ENCODE measurements around the gene HEXD. TPM values are rescaled to one million over a fixed set of nuclear protein-coding genes. Genes with fewer than 3 reads are reported as not detected.

The HEXD gene
- total RNA-seq, 1 experiment from 2014 or later = 16.6 TPM

GRCh38 chr17:82412535-82413520 is 5.3 kb upstream of the HEXD start:
- no peak overlapping the region for H3K4me3 ChIP-seq (ENCODE audit: insufficient read depth, low read depth, low read length)
- no peak for DNase-seq
- H3K27me3 ChIP-seq (ENCODE audit: control insufficient read depth, insufficient read depth, low read length) = no peaks in the 10 kb centered on the region; the same call in 1 of the 2 replicates
- no peaks in the 10 kb centered on the region for H3K36me3 ChIP-seq (replicated peaks; ENCODE audit: control insufficient read depth, insufficient read depth, low read length)

GRCh38 chr17:82414548-82415281 is 3.4 kb upstream of the HEXD start:
- no peaks in the 10 kb centered on the region; the same call in 1 of the 2 replicates for H3K27me3 ChIP-seq (ENCODE audit: control insufficient read depth, insufficient read depth, low read length)
- H3K36me3 ChIP-seq (replicated peaks; ENCODE audit: control insufficient read depth, insufficient read depth, low read length) = no peaks in the 10 kb centered on the region
- no peak overlapping the region for H3K4me3 ChIP-seq (ENCODE audit: insufficient read depth, low read depth, low read length)

DNA sequence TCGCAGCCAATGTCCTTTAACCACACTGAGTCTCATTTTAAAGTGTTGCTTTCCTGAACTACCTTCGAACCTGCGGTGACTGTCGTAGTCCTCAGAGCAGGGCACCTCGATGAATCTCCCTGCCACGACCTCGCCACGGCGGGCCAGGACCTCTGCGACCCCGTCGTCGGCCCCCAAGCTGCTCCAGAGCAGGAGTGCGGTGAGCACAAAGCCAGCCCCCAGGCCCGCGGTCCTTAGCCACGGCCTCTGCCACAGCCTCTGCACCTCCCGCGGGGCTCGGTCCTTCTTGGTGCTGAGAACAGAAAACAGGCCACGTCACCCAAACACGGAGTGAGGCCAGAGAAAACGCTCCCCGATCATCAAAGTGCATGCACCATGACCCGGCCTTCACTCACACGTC is 2.8 kb upstream of the HEXD start:
- DNase-seq = no peak
- no peaks in the 10 kb centered on the region; the same call in 1 of the 2 replicates for H3K27me3 ChIP-seq (ENCODE audit: control insufficient read depth, insufficient read depth, low read length)
- no peak overlapping the region for H3K4me3 ChIP-seq (ENCODE audit: insufficient read depth, low read depth, low read length)
- H3K36me3 ChIP-seq (replicated peaks; ENCODE audit: control insufficient read depth, insufficient read depth, low read length) = 0 out of 2 replicates have a peak, but pooled peaks cover 1% of the 10 kb centered on the region

More at GRCh38 chr17:82414548-82415281, 3.4 kb upstream of the HEXD start:
- DNase-seq = peak; percentile 99

DNA sequence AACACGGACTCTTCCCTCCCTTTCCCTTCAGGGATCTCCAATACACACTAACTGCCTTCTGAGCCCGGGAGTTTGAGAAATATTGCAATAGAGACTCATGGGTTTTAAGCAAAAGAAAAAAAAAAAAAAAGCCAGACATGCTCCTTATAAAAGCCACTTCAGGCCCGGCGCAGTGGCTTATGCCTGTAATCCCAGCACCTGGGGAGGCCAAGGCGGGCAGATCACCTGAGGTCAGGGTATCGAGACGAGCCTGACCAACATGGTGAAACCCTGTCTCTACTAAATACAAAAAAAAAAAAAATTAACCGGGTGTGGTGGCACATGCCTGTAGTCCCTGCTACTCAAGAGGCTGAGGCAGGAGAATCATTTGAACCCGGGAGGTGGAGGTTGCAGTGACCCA is 2.4 kb upstream of the HEXD start:
- DNase-seq = no peak
- H3K36me3 ChIP-seq (replicated peaks; ENCODE audit: control insufficient read depth, insufficient read depth, low read length) = 0 out of 2 replicates have a peak, but pooled peaks cover 2% of the 10 kb centered on the region
- H3K4me3 ChIP-seq (ENCODE audit: insufficient read depth, low read depth, low read length) = no peak overlapping the region
- no peaks in the 10 kb centered on the region; the same call in 1 of the 2 replicates for H3K27me3 ChIP-seq (ENCODE audit: control insufficient read depth, insufficient read depth, low read length)

GRCh38 chr17:82416264-82416663 is 1.9 kb upstream of the HEXD start:
- Histone ChIP-seq H3K27me3 (ENCODE audit: control insufficient read depth, insufficient read depth, low read length) (no peaks in the 10 kb centered on the region; the same call in 1 of the 2 replicates), H3K4me3 (ENCODE audit: insufficient read depth, low read depth, low read length) (no peak overlapping the region), H3K36me3 (replicated peaks; ENCODE audit: control insufficient read depth, insufficient read depth, low read length) (0 out of 2 replicates have a peak, but pooled peaks cover 3% of the 10 kb centered on the region)
- no peak for DNase-seq

- no peak for DNase-seq
- Histone ChIP-seq H3K36me3 (replicated peaks; ENCODE audit: control insufficient read depth, insufficient read depth, low read length) (0 out of 2 replicates have a peak, but pooled peaks cover 3% of the 10 kb centered on the region), H3K27me3 (ENCODE audit: control insufficient read depth, insufficient read depth, low read length) (no peaks in the 10 kb centered on the region; the same call in 1 of the 2 replicates), H3K4me3 (ENCODE audit: insufficient read depth, low read depth, low read length) (no peak overlapping the region)
Measured at GRCh38 chr17:82416771-82417170, 1.4 kb upstream of the HEXD start.

DNA sequence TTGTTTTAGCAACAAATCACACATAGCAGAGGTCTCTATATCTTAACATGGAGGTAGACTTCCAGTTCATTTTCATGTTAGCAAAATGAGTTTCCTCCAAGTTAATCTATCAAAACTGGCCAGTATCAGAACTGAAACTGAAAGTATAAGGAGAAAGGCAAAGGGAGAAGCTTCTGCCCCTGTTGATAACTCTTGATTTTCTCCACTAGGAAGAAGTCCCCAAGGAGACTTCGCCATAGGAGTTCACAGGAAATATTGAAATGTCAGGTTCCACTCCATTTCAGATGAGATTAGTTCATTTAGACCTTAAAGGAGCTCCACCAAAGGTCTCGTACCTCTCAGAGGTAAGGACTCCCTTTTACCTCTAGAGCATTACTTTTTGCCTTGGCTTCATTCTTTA is 1.4 kb downstream of the HEXD start:
- H3K36me3 ChIP-seq (replicated peaks; ENCODE audit: control insufficient read depth, insufficient read depth, low read length) = 0 out of 2 replicates have a peak, but pooled peaks cover 3% of the 10 kb centered on the region
- no peak for DNase-seq
- no peaks in the 10 kb centered on the region; the same call in 1 of the 2 replicates for H3K27me3 ChIP-seq (ENCODE audit: control insufficient read depth, insufficient read depth, low read length)
- H3K4me3 ChIP-seq (ENCODE audit: insufficient read depth, low read depth, low read length) = no peak overlapping the region

GRCh38 chr17:82424001-82424862 is 6.1 kb downstream of the HEXD start:
- DNase-seq = peak; percentile 87
- Histone ChIP-seq H3K27me3 (ENCODE audit: control insufficient read depth, insufficient read depth, low read length) (no peaks in the 10 kb centered on the region), H3K4me3 (ENCODE audit: insufficient read depth, low read depth, low read length) (no peak overlapping the region), H3K36me3 (replicated peaks; ENCODE audit: control insufficient read depth, insufficient read depth, low read length) (0 out of 2 replicates have a peak, but pooled peaks cover 3% of the 10 kb centered on the region)

GRCh38 chr17:82424863-82425159 is 6.7 kb downstream of the HEXD start:
- no peak for DNase-seq
- Histone ChIP-seq H3K4me3 (ENCODE audit: insufficient read depth, low read depth, low read length) (no peak overlapping the region), H3K36me3 (replicated peaks; ENCODE audit: control insufficient read depth, insufficient read depth, low read length) (0 out of 2 replicates have a peak, but pooled peaks cover 3% of the 10 kb centered on the region), H3K27me3 (ENCODE audit: control insufficient read depth, insufficient read depth, low read length) (no peaks in the 10 kb centered on the region)

DNA sequence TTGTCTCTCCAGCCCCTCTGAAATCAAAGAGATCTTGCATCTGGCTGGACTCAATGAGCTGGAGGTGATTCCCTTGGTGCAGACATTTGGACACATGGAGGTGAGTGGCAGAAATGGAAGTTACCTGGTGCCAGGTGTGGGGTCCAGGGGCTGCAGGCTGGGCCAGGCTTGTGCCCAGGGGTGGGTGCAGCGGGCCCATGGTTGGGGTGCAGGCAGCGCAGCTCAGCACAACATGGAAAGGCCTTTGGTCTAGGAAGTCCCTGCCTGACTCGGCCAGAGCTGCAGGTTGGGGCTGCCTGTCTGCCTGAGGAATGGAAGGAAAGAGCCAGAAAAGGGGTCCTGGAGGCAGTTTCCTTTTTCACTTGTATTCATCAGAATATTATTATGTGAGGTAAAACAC is 10.4 kb downstream of the HEXD start:
- Histone ChIP-seq H3K4me3 (ENCODE audit: insufficient read depth, low read depth, low read length) (no peak overlapping the region), H3K27me3 (ENCODE audit: control insufficient read depth, insufficient read depth, low read length) (no peaks in the 10 kb centered on the region), H3K36me3 (replicated peaks; ENCODE audit: control insufficient read depth, insufficient read depth, low read length) (no peaks in the 10 kb centered on the region)
- DNase-seq = peak; percentile 20

DNA sequence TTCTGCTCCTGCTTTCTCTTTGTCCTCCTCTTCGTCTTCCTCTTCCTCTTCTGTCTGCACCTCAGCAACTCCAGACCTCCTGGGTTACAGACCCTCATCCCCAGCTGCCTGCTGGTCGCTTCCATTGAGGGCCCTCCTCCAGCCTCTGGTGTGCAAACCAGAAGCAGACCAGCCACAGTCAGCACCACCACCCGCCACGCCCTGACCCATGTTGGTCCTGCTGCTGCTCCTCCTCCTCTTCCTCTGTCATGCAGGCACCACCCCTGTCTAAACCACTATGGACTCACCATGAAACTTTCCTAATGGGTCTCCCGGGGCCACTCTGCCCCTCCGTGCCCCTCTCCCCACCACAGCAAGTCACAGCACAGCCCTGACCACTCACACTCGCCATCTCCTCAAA is 11.7 kb downstream of the HEXD start:
- Histone ChIP-seq H3K36me3 (replicated peaks; ENCODE audit: control insufficient read depth, insufficient read depth, low read length) (no peaks in the 10 kb centered on the region), H3K4me3 (ENCODE audit: insufficient read depth, low read depth, low read length) (no peak overlapping the region), H3K27me3 (ENCODE audit: control insufficient read depth, insufficient read depth, low read length) (no peaks in the 10 kb centered on the region)
- DNase-seq = peak; percentile 16

GRCh38 chr17:82432017-82432416 is 13.9 kb downstream of the HEXD start:
- DNase-seq = peak; percentile 42
- H3K27me3 ChIP-seq (ENCODE audit: control insufficient read depth, insufficient read depth, low read length) = no peaks in the 10 kb centered on the region
- no peaks in the 10 kb centered on the region for H3K36me3 ChIP-seq (replicated peaks; ENCODE audit: control insufficient read depth, insufficient read depth, low read length)
- H3K4me3 ChIP-seq (ENCODE audit: insufficient read depth, low read depth, low read length) = no peak overlapping the region

GRCh38 chr17:82433560-82434215 is 15.5 kb downstream of the HEXD start:
- H3K36me3 ChIP-seq (replicated peaks; ENCODE audit: control insufficient read depth, insufficient read depth, low read length) = no peaks in the 10 kb centered on the region
- peak; percentile 50 for DNase-seq
- H3K27me3 ChIP-seq (ENCODE audit: control insufficient read depth, insufficient read depth, low read length) = no peaks in the 10 kb centered on the region
- H3K4me3 ChIP-seq (ENCODE audit: insufficient read depth, low read depth, low read length) = no peak overlapping the region

- Histone ChIP-seq H3K27me3 (ENCODE audit: control insufficient read depth, insufficient read depth, low read length) (no peaks in the 10 kb centered on the region), H3K36me3 (replicated peaks; ENCODE audit: control insufficient read depth, insufficient read depth, low read length) (no peaks in the 10 kb centered on the region), H3K4me3 (ENCODE audit: insufficient read depth, low read depth, low read length) (no peak overlapping the region)
- DNase-seq = no peak
Measured at GRCh38 chr17:82434216-82434565, 16.0 kb downstream of the HEXD start.

Measured in H7 (cell line).